HG03196 (cell line): ENCODE data around the gene ACSL5.

Experiments used
- ATAC-seq: cut with Tn5 transposase; IDR thresholded peaks from one replicate; pipeline ENCODE4 v1.9.1; 2021; ENCODE audit not compliant: unreplicated experiment

ACSL5 gene, protein sequence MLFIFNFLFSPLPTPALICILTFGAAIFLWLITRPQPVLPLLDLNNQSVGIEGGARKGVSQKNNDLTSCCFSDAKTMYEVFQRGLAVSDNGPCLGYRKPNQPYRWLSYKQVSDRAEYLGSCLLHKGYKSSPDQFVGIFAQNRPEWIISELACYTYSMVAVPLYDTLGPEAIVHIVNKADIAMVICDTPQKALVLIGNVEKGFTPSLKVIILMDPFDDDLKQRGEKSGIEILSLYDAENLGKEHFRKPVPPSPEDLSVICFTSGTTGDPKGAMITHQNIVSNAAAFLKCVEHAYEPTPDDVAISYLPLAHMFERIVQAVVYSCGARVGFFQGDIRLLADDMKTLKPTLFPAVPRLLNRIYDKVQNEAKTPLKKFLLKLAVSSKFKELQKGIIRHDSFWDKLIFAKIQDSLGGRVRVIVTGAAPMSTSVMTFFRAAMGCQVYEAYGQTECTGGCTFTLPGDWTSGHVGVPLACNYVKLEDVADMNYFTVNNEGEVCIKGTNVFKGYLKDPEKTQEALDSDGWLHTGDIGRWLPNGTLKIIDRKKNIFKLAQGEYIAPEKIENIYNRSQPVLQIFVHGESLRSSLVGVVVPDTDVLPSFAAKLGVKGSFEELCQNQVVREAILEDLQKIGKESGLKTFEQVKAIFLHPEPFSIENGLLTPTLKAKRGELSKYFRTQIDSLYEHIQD

DNA sequence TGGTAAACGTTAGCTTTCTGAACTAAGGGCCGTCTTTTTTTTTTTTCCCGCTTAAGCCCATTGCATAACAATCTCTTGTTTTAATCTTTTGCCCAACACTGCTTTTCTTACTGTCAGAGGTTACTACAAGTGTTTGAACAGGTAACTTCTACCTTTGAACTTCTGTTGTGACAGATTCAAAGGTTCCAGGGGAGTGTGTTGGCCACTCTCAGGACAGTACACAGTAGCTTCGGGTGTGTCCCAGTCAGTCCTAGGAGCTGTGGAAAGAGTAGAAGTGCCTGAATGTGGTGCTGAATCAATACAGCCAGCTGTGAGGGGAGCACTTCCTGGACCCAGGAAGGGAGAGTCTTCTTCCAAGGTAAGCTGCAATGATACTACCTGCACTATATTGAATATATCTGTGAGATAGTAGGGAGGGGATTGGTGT is at the start of gene ACSL5:
Gene ACSL5, plus strand, starts transcription at position 205 of the 427 bp plus-strand sequence. CDS start 20,831 bp downstream, outside the sequence.
- ATAC-seq, result no peak

DNA sequence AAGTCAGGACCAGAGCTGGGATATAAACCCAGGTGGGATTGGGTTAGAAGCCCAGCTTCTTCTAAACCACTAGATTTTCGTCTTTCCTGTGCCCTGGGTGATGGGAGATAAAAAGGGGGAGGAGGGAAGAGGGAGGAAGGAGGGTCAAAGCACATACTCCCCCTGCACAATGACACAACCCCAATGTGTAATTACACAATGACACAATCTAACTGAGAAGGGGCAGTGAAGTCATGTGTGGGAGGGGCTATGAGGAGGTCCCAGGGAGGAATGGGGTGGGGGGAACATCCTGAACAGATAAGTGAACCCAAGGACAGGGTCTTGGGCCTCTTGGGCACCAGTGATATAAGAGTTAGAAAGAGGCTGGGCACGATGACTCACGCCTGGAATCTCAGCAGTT is 46.2 kb upstream of the ACSL5 start:
- no peak for ATAC-seq

DNA sequence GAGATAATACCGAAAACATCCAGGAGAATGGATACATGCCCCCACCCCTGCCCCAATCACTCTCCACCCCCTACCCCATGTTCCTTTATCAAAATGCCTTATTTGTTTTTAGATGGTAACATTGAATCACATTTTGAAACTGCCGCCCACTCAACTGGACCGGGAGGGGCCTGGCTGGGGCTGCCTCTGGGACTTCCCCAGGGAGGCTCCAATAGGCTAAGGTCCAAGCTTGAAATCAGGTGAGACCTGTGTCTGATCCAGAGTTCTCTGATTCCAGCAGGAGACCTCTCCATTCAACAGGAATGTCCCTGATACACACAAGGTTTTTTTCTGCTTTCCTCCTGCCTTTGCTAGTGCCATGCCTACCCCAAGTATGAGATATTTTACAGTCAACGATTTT is 43.8 kb upstream of the ACSL5 start:
- no peak for ATAC-seq

DNA sequence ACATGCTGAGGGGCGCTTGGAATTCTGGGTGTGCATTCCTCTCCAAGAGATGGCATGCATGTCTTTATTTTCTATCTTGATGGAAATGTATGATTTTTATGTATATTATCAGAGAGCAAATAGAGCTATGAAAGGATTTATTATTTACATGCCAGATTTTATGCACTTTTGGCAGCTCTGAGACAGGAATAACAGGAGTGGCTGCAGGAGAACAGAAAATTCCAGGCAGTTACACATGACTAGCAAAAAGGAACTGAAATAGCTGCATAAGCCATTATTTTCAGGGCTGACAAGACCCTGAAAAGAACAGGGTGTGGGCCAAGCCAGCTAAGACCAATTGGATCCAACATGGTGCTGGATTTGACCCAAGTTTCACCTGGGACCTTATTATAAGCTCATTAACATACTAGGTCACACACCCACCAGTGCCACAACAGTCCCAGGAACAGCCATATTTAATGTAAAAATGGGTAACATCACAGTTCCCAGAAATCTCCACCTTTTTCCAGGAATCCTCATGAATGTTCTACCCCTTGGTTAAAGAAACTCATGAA is 43.2 kb upstream of the ACSL5 start:
- no peak for ATAC-seq

DNA sequence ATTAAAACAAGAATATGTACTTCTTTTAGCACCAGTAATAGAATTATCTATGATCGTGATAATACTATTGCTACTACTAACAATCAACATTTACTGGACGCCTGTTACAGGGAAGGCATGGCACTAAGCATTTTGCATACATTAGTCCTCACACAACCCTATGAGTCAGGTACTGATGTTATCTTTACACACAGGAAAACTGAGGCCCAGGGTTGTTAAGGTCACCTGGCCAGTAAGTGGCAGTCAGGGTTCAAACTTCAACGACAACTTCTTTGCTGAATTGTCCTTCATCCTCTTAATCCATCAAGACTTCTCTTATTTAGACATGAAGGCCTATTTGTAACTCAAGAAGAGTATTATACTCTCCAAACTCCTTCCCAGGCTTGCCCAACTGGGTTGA is 41.9 kb upstream of the ACSL5 start:
- ATAC-seq, result no peak

DNA sequence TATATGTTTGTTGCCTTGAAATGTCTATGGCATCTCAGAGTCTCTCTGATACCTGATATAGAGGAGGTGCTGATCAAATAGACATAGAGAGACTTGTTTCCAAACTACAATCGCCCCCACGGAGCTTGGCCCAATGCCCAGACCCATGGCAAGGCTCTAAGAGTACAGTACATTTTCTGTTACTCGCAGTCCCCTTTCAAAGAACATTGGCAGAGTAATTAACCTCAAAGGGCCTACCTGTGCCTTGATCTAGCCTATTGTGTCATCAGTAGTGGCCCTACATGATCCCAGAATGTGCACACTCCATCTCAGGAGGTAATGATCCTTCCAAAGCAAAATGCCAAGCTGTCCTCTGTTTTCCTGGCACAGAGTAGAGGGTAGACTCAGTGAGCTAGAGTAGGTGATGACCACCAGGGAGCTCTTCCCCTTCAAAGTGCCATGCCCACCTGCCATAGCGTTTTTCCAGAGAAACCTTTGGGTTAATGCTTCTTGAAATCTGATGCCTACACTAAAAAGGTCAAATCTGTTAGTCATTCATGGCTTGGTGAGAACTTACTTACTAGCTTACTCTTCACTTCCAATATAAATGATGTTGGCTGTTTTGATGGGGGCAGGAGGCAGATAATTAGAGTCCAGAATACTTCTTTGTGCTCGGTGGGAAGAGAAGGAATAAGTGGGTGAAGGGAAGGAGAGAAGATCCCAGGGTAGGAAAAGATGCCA is 41.2 kb upstream of the ACSL5 start:
- ATAC-seq, result no peak

DNA sequence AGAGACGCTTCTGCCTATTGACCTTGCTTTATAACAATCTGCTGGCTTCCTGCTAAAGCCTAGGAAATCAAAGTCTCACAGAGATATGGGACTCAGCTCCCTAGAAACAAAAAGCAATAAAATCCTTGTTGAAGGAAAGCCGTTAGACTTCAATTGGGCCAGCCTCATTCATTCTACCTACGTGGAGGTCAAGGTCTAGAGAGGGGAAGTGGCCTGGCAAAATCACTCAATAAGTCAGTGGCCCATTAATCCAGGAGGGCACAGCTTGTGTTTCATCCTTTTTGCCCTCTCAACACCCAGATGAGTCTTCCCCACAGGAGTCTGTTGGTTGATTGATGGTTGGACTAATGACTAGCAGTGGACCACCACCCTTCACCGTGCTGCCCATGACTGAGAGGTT is 40.5 kb upstream of the ACSL5 start:
- no peak for ATAC-seq

DNA sequence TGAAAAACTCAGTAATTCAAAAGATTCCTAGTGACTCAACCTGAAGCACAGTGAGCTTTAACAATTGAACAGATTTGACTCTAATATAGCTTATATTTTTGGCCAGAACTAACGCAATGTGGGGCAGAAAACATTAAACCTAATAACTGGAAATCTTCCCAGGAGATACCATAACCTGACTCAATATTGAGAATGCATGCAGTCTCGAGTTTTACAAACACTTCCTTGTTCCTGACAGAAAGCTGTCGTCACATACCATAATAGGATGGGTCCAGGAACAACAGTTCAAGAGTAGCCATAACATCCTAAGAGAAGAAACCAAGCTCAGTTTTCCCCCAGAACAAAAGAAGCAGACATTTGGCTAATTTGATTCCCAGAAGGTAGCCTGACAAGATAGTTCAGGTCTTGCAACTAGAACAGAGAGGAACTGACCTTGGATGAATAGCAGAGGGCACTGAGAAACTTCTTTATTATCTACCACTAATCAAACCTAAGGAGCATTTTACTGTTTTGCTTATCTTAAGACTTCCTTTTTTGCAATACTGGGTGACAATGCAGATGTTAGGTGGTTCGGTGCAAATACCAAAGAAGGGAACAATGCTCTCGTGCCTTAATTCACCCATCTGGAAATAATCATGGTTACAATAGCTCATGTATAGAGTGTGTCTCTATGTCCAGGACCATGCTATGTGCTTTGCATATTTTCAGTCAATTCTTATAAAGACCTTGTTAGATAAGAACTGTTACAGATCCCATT is 38.6 kb upstream of the ACSL5 start:
- ATAC-seq, result no peak

DNA sequence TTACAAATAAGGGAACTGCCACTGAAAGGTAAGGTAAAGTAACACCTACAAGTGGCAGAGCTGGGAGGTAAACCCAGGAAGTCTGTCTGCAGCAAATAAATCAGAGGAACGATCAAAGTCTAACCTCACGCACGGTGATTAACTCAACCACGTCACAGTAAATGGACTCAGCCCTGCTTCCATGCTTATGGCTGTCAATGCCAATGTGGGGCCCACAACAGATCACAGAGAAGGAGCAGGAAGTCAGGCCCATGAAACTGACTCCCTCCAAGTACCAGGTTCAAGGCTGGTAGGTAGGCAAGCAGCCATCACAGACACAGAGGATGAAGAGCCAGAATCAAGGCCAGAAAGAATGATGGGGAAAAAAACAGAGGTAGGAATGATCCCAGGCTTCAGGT is 38.0 kb upstream of the ACSL5 start:
- no peak for ATAC-seq

DNA sequence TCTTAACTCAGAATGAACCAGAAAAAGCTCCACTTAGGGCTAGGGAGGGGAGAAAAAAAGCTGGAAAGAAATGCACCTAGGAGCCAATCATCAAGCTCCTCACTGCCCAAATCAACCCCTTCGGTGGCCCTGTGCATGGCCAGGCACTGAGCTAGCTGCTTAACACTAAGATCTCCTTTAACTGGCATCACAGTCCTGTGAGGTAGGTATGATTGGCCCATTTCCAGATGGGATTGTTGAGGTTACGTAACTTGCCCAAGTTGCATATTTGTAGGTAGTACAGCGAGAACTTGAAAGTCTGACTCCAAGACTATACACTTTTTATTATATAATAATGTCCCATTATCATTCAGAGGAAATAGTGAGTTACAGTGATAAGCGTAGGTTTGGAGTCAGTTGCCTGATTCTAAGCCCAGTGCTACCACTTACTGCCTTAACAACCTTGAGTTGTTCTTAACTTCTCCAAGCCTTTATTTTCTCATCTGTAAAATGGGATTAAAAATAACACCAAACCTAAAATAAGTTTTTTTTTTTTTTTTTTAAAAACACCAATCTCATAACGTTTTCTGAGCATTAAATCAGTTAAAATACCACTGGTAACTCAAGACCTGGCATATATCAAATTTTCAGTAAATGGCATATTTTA is 37.2 kb upstream of the ACSL5 start:
- ATAC-seq, result no peak

DNA sequence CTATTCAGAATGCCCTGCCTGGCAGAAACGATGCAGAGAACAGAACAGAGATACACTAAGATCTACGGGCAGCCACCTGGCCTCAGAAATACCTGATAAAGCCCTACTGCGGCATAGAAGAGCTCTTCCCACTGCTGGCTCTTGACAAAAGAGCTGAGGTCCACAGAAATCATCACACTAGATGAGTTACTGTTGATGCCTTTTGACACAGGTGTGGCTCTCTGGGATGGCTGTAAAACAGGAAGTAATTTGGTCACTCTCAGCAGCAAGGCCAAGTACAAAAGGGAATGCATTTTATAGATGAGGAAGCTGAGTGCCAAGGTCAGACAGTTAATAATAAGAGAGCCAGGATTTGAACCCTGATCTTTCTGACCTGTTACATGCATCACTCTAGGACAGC is 35.0 kb upstream of the ACSL5 start:
- no peak for ATAC-seq

DNA sequence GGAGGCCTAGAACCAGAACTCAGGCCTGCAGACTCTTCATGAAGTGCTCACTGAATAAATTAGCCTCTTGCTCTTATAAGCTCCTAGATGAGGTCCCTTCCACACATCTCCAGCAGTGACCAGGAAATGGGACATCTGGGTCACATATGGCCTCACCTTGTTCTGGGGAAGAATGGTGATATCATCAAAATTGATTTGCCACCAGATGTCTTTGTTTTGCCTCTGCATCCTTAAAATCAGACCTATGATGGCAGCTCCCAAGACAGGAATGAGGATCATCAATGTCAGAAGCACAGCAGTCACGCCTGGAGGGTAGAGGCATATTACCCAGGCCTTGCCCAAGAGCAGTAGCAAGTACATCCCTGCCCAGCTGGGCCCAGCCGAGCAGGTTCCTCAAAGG is 33.3 kb upstream of the ACSL5 start:
- ATAC-seq, result no peak

DNA sequence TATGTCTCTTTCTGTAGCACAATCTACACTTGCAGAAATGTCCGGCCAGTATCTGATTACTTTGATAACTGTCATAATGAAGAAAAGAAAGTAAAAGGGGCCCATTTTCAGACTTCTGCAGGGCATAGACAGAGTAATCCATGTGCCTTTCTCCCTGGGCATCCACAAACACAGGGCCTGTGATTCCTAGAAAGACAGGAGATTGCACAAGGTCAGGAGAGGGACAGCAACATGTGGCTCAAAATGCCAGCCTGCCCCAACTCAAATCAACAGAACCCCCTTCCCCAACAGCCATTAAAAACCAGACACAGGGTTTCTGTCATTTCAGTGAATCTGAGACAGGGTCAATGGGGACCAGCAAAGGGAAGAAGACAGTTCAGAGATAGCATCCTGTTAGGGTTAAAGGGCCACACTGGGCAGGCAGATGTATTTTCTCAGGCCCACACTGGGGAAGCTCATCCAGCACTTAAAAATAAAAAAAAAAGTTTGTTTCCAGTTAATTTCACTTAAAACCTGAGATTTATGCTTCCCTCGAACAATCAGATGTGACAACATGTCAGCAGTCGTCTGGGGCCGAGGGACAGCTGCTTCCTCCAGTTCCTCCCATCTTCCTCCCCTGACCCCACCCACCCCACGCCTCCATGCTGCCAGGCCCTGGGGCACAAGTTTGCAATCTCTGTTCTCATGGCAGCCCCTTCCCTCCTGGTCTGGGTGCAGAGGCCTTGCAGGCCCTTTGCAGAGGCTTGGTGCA is 30.7 kb upstream of the ACSL5 start:
- no peak for ATAC-seq

DNA sequence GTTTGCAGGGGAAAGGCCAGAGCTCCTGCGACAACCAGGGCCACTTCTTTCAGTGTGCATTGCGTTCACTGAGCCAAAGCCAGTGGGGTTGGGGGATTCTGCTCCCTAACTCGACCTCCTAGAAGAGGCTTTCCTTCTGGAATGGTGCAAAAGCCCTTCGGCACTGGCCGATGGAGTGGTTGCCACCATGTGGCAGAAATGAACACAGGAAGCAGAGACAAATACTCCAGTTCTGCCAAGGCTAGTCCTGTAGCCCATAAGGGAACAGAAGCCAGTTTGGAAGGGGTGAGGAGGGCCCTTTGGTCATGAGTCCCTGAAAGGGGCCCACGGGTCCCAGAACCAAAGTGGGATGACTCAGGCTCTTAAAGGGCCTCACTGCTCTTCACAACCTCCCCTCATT is 29.7 kb upstream of the ACSL5 start:
- ATAC-seq, result no peak

DNA sequence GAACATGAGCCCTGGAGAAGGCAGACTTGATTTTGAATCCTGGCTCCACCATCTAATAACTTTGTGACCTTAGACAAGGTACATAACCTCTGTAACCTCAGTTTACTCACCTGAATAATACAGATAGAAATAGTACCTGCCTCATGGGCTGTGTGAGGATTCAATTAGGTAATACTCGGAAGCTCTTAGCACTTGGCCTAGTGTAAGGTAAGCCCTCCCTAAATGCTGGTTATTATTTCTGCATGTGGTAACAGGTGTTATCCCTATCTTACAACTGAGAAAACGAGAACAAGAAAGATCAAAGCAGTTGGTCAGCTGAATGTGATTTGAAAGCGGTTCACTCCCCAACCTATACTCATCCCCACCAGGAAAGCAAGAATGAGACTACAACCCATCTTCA is 28.7 kb upstream of the ACSL5 start:
- no peak for ATAC-seq

DNA sequence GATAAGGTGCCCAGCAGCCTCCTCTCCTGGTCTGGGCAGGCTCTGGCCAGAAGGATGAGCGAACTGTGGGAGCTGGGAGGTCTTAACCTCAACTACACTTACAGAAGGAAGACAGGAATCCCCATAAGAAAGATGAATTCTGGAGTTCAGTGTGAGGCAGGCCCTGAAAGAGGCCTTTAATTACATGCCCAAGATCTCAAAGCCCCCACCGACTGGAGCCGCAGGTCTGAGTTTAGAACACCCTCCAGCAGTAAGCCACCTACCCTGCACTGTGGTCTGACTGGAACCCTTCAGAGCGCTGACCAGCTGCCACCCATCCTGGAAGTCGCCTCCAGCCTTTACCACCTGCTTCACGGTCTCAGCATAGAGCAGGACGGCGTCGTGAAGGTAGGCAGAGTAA is 28.2 kb upstream of the ACSL5 start:
- no peak for ATAC-seq

DNA sequence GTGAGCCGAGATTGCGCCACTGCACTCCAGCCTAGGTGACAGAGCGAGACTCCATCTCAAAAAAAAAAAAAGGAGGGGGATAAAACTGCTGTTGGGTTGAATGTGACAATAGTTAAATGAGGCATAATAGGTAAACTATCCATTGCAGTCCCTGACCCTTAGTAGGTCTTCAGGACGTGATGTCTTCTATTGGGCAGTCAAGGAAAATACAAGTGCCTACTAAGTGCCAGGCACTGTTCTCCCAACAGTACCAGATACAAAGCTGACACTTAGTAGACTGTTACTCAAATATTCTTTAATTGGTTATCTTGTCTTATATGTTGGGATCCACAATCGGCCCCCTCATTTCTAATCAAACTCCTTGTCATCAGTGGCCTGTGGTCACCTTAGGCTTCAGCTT is 27.1 kb upstream of the ACSL5 start:
- no peak for ATAC-seq

DNA sequence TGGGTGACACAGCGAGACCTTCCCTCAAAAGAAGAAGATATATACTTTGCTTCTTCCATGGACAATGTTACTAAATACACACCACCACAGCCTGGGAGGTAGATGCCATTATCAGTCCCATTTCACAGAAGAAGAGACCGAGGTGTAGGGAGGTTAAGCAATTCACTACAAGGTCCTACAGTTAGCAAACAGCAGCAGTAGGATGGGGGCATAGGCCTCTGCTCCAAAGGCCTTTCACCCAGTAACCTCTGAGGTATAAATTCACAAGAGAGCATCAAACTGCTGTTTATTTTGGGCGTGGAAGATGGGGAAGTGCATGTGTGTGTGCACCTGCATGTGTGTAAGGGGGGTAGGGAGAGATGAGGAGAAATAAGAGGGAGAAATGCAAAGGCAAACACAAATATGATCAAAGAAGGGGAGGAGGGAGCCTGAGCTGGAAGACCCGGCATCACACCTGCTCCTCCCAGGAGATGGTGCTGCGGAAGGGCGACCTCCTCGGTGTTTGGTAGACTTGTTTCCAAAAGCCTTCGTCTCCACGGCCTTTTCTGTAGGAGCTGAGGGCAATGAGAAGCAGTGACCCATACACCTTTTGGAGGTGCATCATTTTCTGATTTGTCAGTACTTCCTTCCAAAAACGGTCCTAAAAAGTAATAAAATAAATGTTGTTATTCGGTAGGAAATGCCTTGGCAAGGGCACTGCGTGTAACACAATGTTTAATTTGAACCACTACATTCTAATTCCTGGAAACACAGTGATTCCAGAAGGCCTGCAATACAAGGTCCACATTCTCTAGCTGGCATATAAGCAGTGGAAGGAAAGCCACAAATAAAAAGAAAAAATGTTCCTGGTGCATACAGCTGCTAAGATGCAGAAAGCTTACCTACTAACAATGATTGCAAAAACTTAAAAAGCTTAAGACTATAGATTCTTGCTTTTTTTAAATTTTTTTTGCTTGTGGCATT is 25.9 kb upstream of the ACSL5 start:
- ATAC-seq, result no peak

DNA sequence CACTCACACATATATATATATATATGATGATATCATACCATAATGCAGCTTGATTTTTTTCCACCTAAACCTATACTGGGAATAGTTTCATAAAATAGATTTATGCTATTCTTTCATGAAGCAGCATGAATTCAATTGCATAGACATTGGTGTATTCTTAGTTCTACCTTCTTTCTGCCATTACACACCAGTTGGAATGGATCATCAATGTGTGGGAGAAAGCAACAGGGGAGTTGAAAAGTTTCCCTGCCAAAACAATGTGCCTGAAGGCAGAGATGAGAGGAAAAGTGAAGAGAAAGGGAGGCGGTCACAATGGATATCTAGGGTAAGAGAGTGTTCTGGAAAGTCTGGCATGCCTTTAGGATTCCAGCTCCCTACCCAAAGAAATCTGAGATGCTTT is 25.2 kb upstream of the ACSL5 start:
- ATAC-seq, result no peak
